Left ventricle myocardium inferior (tissue), 1 donor: ENCODE measurements around the gene LEUTX. TPM values are rescaled to one million over a fixed set of nuclear protein-coding genes. Genes with fewer than 3 reads are reported as not detected.
A peak's percentile ranks its signal among the peaks of the same experiment; 100 is the strongest.

ENCODE experiments used
- DNase-seq: peaks from one replicate; pipeline ENCODE4 v3.0.0-alpha.2; 2020
- H3K27ac ChIP-seq: fragments of 200-600 bp; replicated peaks from 2 replicates; pipeline ENCODE4 v1.8.0; 2021
- H3K27me3 ChIP-seq: fragments of 200-600 bp; 2 replicates; pipeline ENCODE4 v1.8.0; 2021; ENCODE audit warnings: low read depth
- H3K36me3 ChIP-seq: fragments of 200-600 bp; 2 replicates; pipeline ENCODE4 v1.8.0; 2021
- H3K4me1 ChIP-seq: fragments of 200-600 bp; 2 replicates; pipeline ENCODE4 v1.8.0; 2021
- H3K4me3 ChIP-seq: fragments of 200-600 bp; 2 replicates; pipeline ENCODE4 v1.8.0; 2021; ENCODE audit warnings: mild to moderate bottlenecking, moderate library complexity
- H3K9me3 ChIP-seq: fragments of 200-600 bp; replicated peaks from 2 replicates; pipeline ENCODE4 v1.8.0; 2021
- CTCF ChIP-seq: fragments of 200-600 bp; IDR thresholded peaks from 2 replicates; pipeline ENCODE4 v1.8.0; 2021; ENCODE audit warnings: antibody characterized with exemption, mild to moderate bottlenecking, borderline replicate concordance
- intact Hi-C: fragments of 100-400 bp; cut with micrococcal nuclease; formaldehyde crosslinking; loops from one replicate; pipeline ENCODE4 v1.11.0; 2022
- total RNA-seq: library from RNA; stranded (reverse); fragmentation: NEBNext Ultra II Directional; extraction: Animal tissue kit (Norgen Biotek cat#: 25700); gene quantifications from one replicate; pipeline ENCODE4 v1.2.1, GENCODE V29; 2021
- donor health status: DM: no; HTN: yes; CAD: no; lungs with severe emphysema.

Gene LEUTX
- total RNA-seq, 1 donor from 2014 or later: not detected

- no peak overlapping the region for H3K4me3 ChIP-seq
- H3K9me3 ChIP-seq: no peaks in the 10 kb centered on the region
- peaks cover 9% of the 10 kb centered on the region for H3K36me3 ChIP-seq
- intact Hi-C loops: no loop called here
- TF ChIP-seq CTCF: no peak
- peak overlapping the region; percentile 81 for H3K27ac ChIP-seq
- no peaks in the 10 kb centered on the region for H3K27me3 ChIP-seq
- DNase-seq: no peak
- peaks cover 18% of the 10 kb centered on the region for H3K4me1 ChIP-seq
Observed at GRCh38 chr19:39816287-39817048, 37.8 kb downstream of the LEUTX start.

GRCh38 chr19:39817888-39818561, 39.4 kb downstream of the LEUTX start:
- Histone ChIP-seq H3K36me3 (peaks cover 9% of the 10 kb centered on the region), H3K27ac (no peak overlapping the region), H3K9me3 (no peaks in the 10 kb centered on the region), H3K4me1 (peaks cover 18% of the 10 kb centered on the region), H3K27me3 (no peaks in the 10 kb centered on the region), H3K4me3 (no peak overlapping the region)
- intact Hi-C loops: no loop called here
- no peak for DNase-seq
- TF ChIP-seq CTCF: no peak

GRCh38 chr19:39818626-39819097, 40.0 kb downstream of the LEUTX start:
- Histone ChIP-seq H3K4me1 (peaks cover 21% of the 10 kb centered on the region), H3K4me3 (no peak overlapping the region), H3K36me3 (peaks cover 9% of the 10 kb centered on the region), H3K27ac (no peak overlapping the region), H3K9me3 (no peaks in the 10 kb centered on the region), H3K27me3 (no peaks in the 10 kb centered on the region)
- no peak for DNase-seq
- intact Hi-C loops: no loop called here
- TF ChIP-seq CTCF: no peak

GRCh38 chr19:39819786-39820185, 41.1 kb downstream of the LEUTX start:
- H3K4me1 ChIP-seq: peaks cover 29% of the 10 kb centered on the region
- intact Hi-C loops: no loop called here

GRCh38 chr19:39820696-39821095, 42.0 kb downstream of the LEUTX start:
- DNase-seq: no peak
- no peak for TF ChIP-seq CTCF
- no peaks in the 10 kb centered on the region for H3K9me3 ChIP-seq
- peaks cover 15% of the 10 kb centered on the region for H3K36me3 ChIP-seq
- intact Hi-C loops: no loop called here
- H3K4me3 ChIP-seq: no peak overlapping the region
- H3K4me1 ChIP-seq: peaks cover 32% of the 10 kb centered on the region
- H3K27ac ChIP-seq: no peak overlapping the region
- H3K27me3 ChIP-seq: no peaks in the 10 kb centered on the region

More at GRCh38 chr19:39819786-39820185, 41.1 kb downstream of the LEUTX start:
- Histone ChIP-seq H3K9me3 (no peaks in the 10 kb centered on the region), H3K27ac (no peak overlapping the region), H3K4me3 (no peak overlapping the region), H3K27me3 (no peaks in the 10 kb centered on the region), H3K36me3 (peaks cover 9% of the 10 kb centered on the region)
- TF ChIP-seq CTCF: no peak
- DNase-seq: no peak
